GM12878 (cell line): ENCODE results near the gene TGM5. TPM values are rescaled to one million over a fixed set of nuclear protein-coding genes. Genes with fewer than 3 reads are reported as not detected.
A peak's percentile ranks its signal among the peaks of the same experiment; 100 is the strongest.

Source experiments
- ATAC-seq: fragments of 200-7000 bp; cut with Tn5 transposase; 3 replicates; pipeline ENCODE4 v1.9.1; 2020; ENCODE audit warnings: mild to moderate bottlenecking, moderate library complexity
- BruUV-seq: library from RNA; stranded (reverse); fragments of 400-500 nt; replicated peaks from 2 replicates; lab custom pipeline; 2021; lab: Mats Ljungman, UMichigan
- CTCF ChIA-PET: fragments of 300-600 bp; sonication (Branson Sonifier 250); formaldehyde crosslinking; extraction: SDS; loops from one replicate; lab custom pipeline; 2021; ENCODE audit warnings: inconsistent platforms; lab: Yijun Ruan, JAX
- POLR2A ChIA-PET: fragments of 350-600 bp; formaldehyde crosslinking; extraction: SDS; loops from one replicate; lab custom pipeline; 2021; ENCODE audit warnings: inconsistent platforms; lab: Charles Lee
- RAD21 ChIA-PET: fragments of 300-600 bp; sonication (Branson Sonifier 250); formaldehyde crosslinking; loops from one replicate; lab custom pipeline; 2023; ENCODE audit warnings: antibody characterized with exemption; ENCODE audit not compliant: unreplicated experiment; lab: Charles Lee
- SMC1A ChIA-PET: fragments of 300-600 bp; sonication (Branson Sonifier 250); formaldehyde crosslinking; loops from one replicate; lab custom pipeline; 2023; ENCODE audit not compliant: unreplicated experiment, uncharacterized antibody; lab: Charles Lee
- DNase-seq: peaks from one replicate; pipeline ENCODE4 v3.0.0-alpha.2; 2011; ENCODE audit warnings: low read depth, low spot score
- FAIRE-seq: peaks from 3 replicates; lab custom pipeline; 2011; peaks lifted over from hg19 to GRCh38; lab: Jason Lieb, UNC
- H2AFZ ChIP-seq: 2 replicates; pipeline ENCODE4 v1.6.0; 2011; ENCODE audit warnings: low read depth, low read length, control low read depth; ENCODE audit not compliant: control insufficient read depth
- H3K27ac ChIP-seq: 2 replicates; pipeline ENCODE4 v1.5.1; 2011; ENCODE audit warnings: control low read depth; ENCODE audit not compliant: control insufficient read depth, insufficient read depth
- H3K27me3 ChIP-seq, 2 experiments: replicated peaks in 1 of 2; 2 replicates each; pipeline versions ENCODE4 v1.6.0 to v1.6.1; 2011; ENCODE audit warnings: low read length in 1 of 2; ENCODE audit not compliant: control insufficient read depth in 2 of 2, insufficient read depth in 2 of 2
- H3K36me3 ChIP-seq, 2 experiments: 2 replicates each; pipeline ENCODE4 v1.5.1; 2011; ENCODE audit warnings: low read length in 1 of 2; ENCODE audit not compliant: control insufficient read depth in 2 of 2, insufficient read depth in 2 of 2
- H3K4me1 ChIP-seq: 2 replicates; pipeline ENCODE4 v1.6.1; 2011; ENCODE audit warnings: mild to moderate bottlenecking, low read length, moderate library complexity, mixed read lengths; ENCODE audit not compliant: control insufficient read depth, insufficient read depth
- H3K4me2 ChIP-seq: 2 replicates; pipeline ENCODE4 v1.6.0; 2011; ENCODE audit warnings: control low read depth; ENCODE audit not compliant: control insufficient read depth, insufficient read depth
- H3K4me3 ChIP-seq: fragments of 200-600 bp; sonication (generic); 2 replicates; pipeline ENCODE4 v1.5.1; 2016
- H3K79me2 ChIP-seq: 2 replicates; pipeline ENCODE4 v1.6.0; 2011; ENCODE audit warnings: low read length; ENCODE audit not compliant: control insufficient read depth, insufficient read depth
- H3K9ac ChIP-seq: 2 replicates; pipeline ENCODE4 v1.8.0; 2011; ENCODE audit warnings: low read length, control low read depth, mixed read lengths; ENCODE audit not compliant: control insufficient read depth, insufficient read depth
- H3K9me3 ChIP-seq: replicated peaks from 3 replicates; pipeline ENCODE4 v1.5.1; 2011; ENCODE audit warnings: mild to moderate bottlenecking, low read length; ENCODE audit not compliant: control insufficient read depth, insufficient read depth
- H4K20me1 ChIP-seq: 2 replicates; pipeline ENCODE4 v1.6.0; 2011; ENCODE audit not compliant: control insufficient read depth, insufficient read depth
- ASH2L ChIP-seq: fragments of 300-600, 200-600 bp; sonication (generic); IDR thresholded peaks from 2 replicates; pipeline ENCODE4 v1.6.1; 2017; ENCODE audit warnings: low read depth, mild to moderate bottlenecking, borderline replicate concordance
- BRCA1 ChIP-seq: IDR thresholded peaks from 2 replicates; pipeline ENCODE4 v1.6.1; 2011; ENCODE audit warnings: low read depth, low read length, improper control_type of control experiment
- CBX3 ChIP-seq: fragments of 200-600 bp; sonication (generic); IDR thresholded peaks from 2 replicates; pipeline ENCODE4 v1.6.1; 2016; ENCODE audit warnings: low read depth, borderline replicate concordance
- CTCF ChIP-seq, 3 experiments: IDR thresholded peaks in 2 of 3; conservative IDR thresholded peaks in 1 of 3; 2 replicates each; pipeline ENCODE4 v1.5.1; 2011; ENCODE audit warnings: low read depth in 3 of 3, low read length in 3 of 3, mild to moderate bottlenecking in 3 of 3, control low read depth in 2 of 3, moderate library complexity in 2 of 3, inconsistent platforms in 1 of 3, mixed read lengths in 1 of 3; ENCODE audit not compliant: control insufficient read depth in 2 of 3, insufficient read depth in 1 of 3; ENCODE audit errors: extremely low read depth in 1 of 3
- FOXK2 ChIP-seq: fragments of 450-650 bp; IDR thresholded peaks from 2 replicates; pipeline ENCODE4 v1.6.1; 2017; ENCODE audit warnings: mild to moderate bottlenecking, moderate library complexity
- HCFC1 ChIP-seq: fragments of 150-350 bp; IDR thresholded peaks from 2 replicates; pipeline ENCODE4 v1.6.1; 2014; ENCODE audit warnings: low read length
- NKRF ChIP-seq: fragments of 450-650 bp; conservative IDR thresholded peaks from 2 replicates; pipeline ENCODE4 v1.6.1; 2017; ENCODE audit warnings: mild to moderate bottlenecking, moderate library complexity
- POLR2AphosphoS5 ChIP-seq: IDR thresholded peaks from 2 replicates; pipeline ENCODE4 v1.6.1; 2011; ENCODE audit warnings: mild to moderate bottlenecking, low read length, inconsistent platforms
- RB1 ChIP-seq: fragments of 450-650 bp; formaldehyde crosslinking; IDR thresholded peaks from 2 replicates; pipeline ENCODE4 v1.6.1; 2017; ENCODE audit warnings: mild to moderate bottlenecking, borderline replicate concordance
- USF2 ChIP-seq: IDR thresholded peaks from 2 replicates; pipeline ENCODE4 v1.6.1; 2011; ENCODE audit warnings: low read depth, low read length, improper control_type of control experiment, borderline replicate concordance
- ZNF384 ChIP-seq: IDR thresholded peaks from 2 replicates; pipeline ENCODE4 v1.6.1; 2012; ENCODE audit warnings: low read depth, mild to moderate bottlenecking, low read length, improper control_type of control experiment, borderline replicate concordance
- WGBS: methylation state at CpG from one replicate; pipeline ENCODE4 v1.1.6; 2016; ENCODE audit warnings: low lambda C conversion rate; ENCODE audit not compliant: insufficient replicate concordance, insufficient coverage; ENCODE audit errors: missing lambda C conversion rate; 5-methylcytosine and 5-hydroxymethylcytosine counted together
- in situ Hi-C: fragments of 300-500 bp; cut with MboI; formaldehyde crosslinking; loops from 9 replicates; pipeline ENCODE4 v1.14.3; 2018; ENCODE audit warnings: mixed read lengths
- intact Hi-C: fragments of 100-400 bp; cut with micrococcal nuclease; formaldehyde crosslinking; loops from one replicate; pipeline ENCODE4 v1.14.2; 2022; ENCODE audit not compliant: unreplicated experiment
- polyA plus RNA-seq, 11 experiments: library from polyadenylated mRNA; depleted of rRNA in 4 of 11; unstranded in 6 of 11; stranded (reverse) in 5 of 11; fragments of >200 nt; fragmentation: Nextera tagmentation in 4 of 11; fragmentation: Illumina TruSeq in 1 of 11; extraction: Ambion mirVana in 4 of 11; extraction: Trizol in 1 of 11; gene quantifications; 1 replicate in 1 of 11; 2 replicates in 10 of 11; pipeline versions ENCODE4 v1.2.1 to v1.2.3, GENCODE V29; 2011 to 2016; ENCODE audit warnings: inconsistent platforms in 2 of 11, missing spikeins in 2 of 11, low read depth in 1 of 11
- total RNA-seq, 4 experiments: library from RNA; depleted of rRNA in 3 of 4; stranded (reverse); fragments of >200 nt in 3 of 4; fragmentation: Illumina TruSeq in 1 of 4; extraction: Trizol in 1 of 4; gene quantifications; 2 replicates each; pipeline versions ENCODE4 v1.2.1 to v1.2.3, GENCODE V29; 2013 to 2021

The TGM5 gene
- total and polyA plus RNA-seq, 10 of the 15 experiments (the other 5 are each of a cell fraction or from before 2014, with no cell fraction given): 4.4 to 27.1 (median 5.6) TPM

GRCh38 chr15:43218908-43219706 is 47.6 kb downstream of the TGM5 start:
- H2AFZ ChIP-seq: no peak overlapping the region
- ChIA-PET POLR2A (no interaction called here), SMC1A (no interaction called here), RAD21 (interaction anchor here (0.6 kb wide), 1 partner anchor 1909 kb away, joined by 3 read pairs; no protein-coding TSS in a partner anchor), CTCF (interaction anchor here (1.1 to 2.4 kb wide), 3 partner anchors 15 to 66 kb away, joined by 5 to 7 read pairs (median 5); partner anchors contain the start of gene TGM5)
- no peaks in the 10 kb centered on the region for H4K20me1 ChIP-seq
- no peak overlapping the region for H3K4me2 ChIP-seq
- H3K9ac ChIP-seq: no peak overlapping the region
- TF ChIP-seq CTCF (IDR thresholded peaks at IDR 0.05 in 2 of 3, conservative IDR thresholded peaks at IDR 0.05 in 1 of 3; ENCODE audit: control insufficient read depth in 2 of 3, extremely low read depth in 1 of 3, insufficient read depth in 1 of 3, low read depth in 3 of 3, low read length in 3 of 3) (peak in 2 of 3 experiments; percentile 1 to 20; a peak in 1 of 6 replicates), CBX3 (no peak)
- in situ Hi-C loops: no loop called here
- DNase-seq: no peak
- no peaks in the 10 kb centered on the region for H3K79me2 ChIP-seq
- BruUV-seq: no TSS peak
- H3K36me3 ChIP-seq: no peaks in the 10 kb centered on the region
- H3K4me3 ChIP-seq: no peak overlapping the region
- FAIRE-seq: no peak
- H3K9me3 ChIP-seq: no peaks in the 10 kb centered on the region; the same call in 2 of the 3 replicates
- H3K27ac ChIP-seq: no peak overlapping the region
- H3K4me1 ChIP-seq: no peaks in the 10 kb centered on the region
- intact Hi-C loops: no loop called here
- ATAC-seq: no peak
- no peaks in the 10 kb centered on the region for H3K27me3 ChIP-seq
- WGBS: 23% methylated on average over 13 of the region's 13 CpGs

- no peak overlapping the region for H2AFZ ChIP-seq
- WGBS: 60% methylated on average over 7 of the region's 7 CpGs
- no peaks in the 10 kb centered on the region for H3K79me2 ChIP-seq
- DNase-seq: no peak
- H3K4me3 ChIP-seq: no peak overlapping the region
- ChIA-PET CTCF (interaction anchor here (0.6 to 2.3 kb wide), 4 partner anchors 8 to 70 kb away, joined by 3 to 14 read pairs (median 6); no protein-coding TSS in a partner anchor), POLR2A (no interaction called here), RAD21 (no interaction called here), SMC1A (interaction anchor here (2.3 kb wide), 1 partner anchor 9 kb away, joined by 11 read pairs; no protein-coding TSS in a partner anchor)
- no peaks in the 10 kb centered on the region for H4K20me1 ChIP-seq
- in situ Hi-C loops (no loop called here), intact Hi-C loops (no loop called here)
- ATAC-seq: no peak
- no TSS peak for BruUV-seq
- no peak overlapping the region for H3K9ac ChIP-seq
- no peaks in the 10 kb centered on the region for H3K27me3 ChIP-seq
- no peaks in the 10 kb centered on the region; the same call in 2 of the 3 replicates for H3K9me3 ChIP-seq
- H3K4me2 ChIP-seq: no peak overlapping the region
- H3K36me3 ChIP-seq: no peaks in the 10 kb centered on the region
- no peaks in the 10 kb centered on the region for H3K4me1 ChIP-seq
- H3K27ac ChIP-seq: no peak overlapping the region
- no peak for FAIRE-seq
- TF ChIP-seq BRCA1 (no peak), NKRF (no peak), POLR2AphosphoS5 (no peak), ZNF384 (no peak), USF2 (no peak), RB1 (no peak), HCFC1 (no peak), ASH2L (no peak), FOXK2 (no peak)
Measured at GRCh38 chr15:43215961-43216360, 50.8 kb downstream of the TGM5 start.
